Peyer's patch (tissue), 4 donors: ENCODE data around the gene PAX7. TPM values are rescaled to one million over a fixed set of nuclear protein-coding genes. Genes with fewer than 3 reads are reported as not detected.

Experiments used
- DNase-seq, 3 donors: peaks; one replicate each; pipeline ENCODE4 v3.0.0-alpha.2; 2017 to 2019
- H3K27ac ChIP-seq, 4 donors: fragments of 200-600 bp; sonication (generic); one replicate each; pipeline ENCODE4 v1.5.1; 2016 to 2019
- H3K27me3 ChIP-seq, 2 donors: fragments of 200-600 bp; sonication (generic); one replicate each; pipeline ENCODE4 v1.5.1; 2019
- H3K36me3 ChIP-seq, 3 donors: fragments of 200-600 bp; sonication (generic); one replicate each; pipeline ENCODE4 v1.5.1; 2016 to 2019
- H3K4me1 ChIP-seq, 4 donors: fragments of 200-600 bp; sonication (generic); one replicate each; pipeline ENCODE4 v1.5.1; 2016 to 2019
- H3K4me3 ChIP-seq, 4 donors: fragments of 200-600 bp; sonication (generic); 1 replicate in 3 of 4; 2 replicates in 1 of 4; pipeline ENCODE4 v1.5.1; 2016 to 2019; ENCODE audit warnings: mild to moderate bottlenecking in 1 of 4
- H3K9me3 ChIP-seq, 4 donors: fragments of 200-600 bp; sonication (generic); one replicate each; pipeline ENCODE4 v1.5.1; 2016 to 2019; ENCODE audit warnings: mild to moderate bottlenecking in 1 of 4
- CTCF ChIP-seq, 6 experiments: fragments of 450-650 bp in 4 of 6; fragments of 200-600 bp in 2 of 6; sonication (generic) in 1 of 6; IDR thresholded peaks; one replicate each; pipeline ENCODE4 v1.5.1; 2017 to 2019; ENCODE audit warnings: antibody characterized with exemption in 6 of 6, mild to moderate bottlenecking in 3 of 6, moderate library complexity in 1 of 6
- POLR2A ChIP-seq, 2 donors: fragments of 450-650 bp; IDR thresholded peaks; one replicate each; pipeline ENCODE4 v1.5.1; 2017; ENCODE audit warnings: antibody characterized with exemption in 2 of 2, mild to moderate bottlenecking in 2 of 2, moderate library complexity in 2 of 2
- total RNA-seq, 4 donors: library from RNA; depleted of rRNA; stranded (reverse); fragments of >200 nt; gene quantifications; one replicate each; pipeline ENCODE4 v1.1.0, GENCODE V29; 2016

The PAX7 gene
- total RNA-seq, 4 donors from 2014 or later = not detected

GRCh38 chr1:18612073-18612472, 18.6 kb upstream of the PAX7 start:
- Histone ChIP-seq H3K4me3 (no peak overlapping the region), H3K27me3 (no peaks in the 10 kb centered on the region), H3K36me3 (no peaks in the 10 kb centered on the region), H3K9me3 (no peaks in the 10 kb centered on the region), H3K4me1 (no peaks in the 10 kb centered on the region), H3K27ac (no peak overlapping the region)
- DNase-seq = no peak
- no peak for TF ChIP-seq POLR2A (IDR thresholded peaks at IDR 0.05)
- TF ChIP-seq CTCF (IDR thresholded peaks at IDR 0.05) = no peak

- no peaks in the 10 kb centered on the region for H3K9me3 ChIP-seq
- DNase-seq = no peak
- H3K36me3 ChIP-seq = no peaks in the 10 kb centered on the region
- H3K27me3 ChIP-seq = no peaks in the 10 kb centered on the region
- no peaks in the 10 kb centered on the region for H3K4me1 ChIP-seq
- no peak overlapping the region for H3K27ac ChIP-seq
- TF ChIP-seq POLR2A (IDR thresholded peaks at IDR 0.05) (no peak), CTCF (IDR thresholded peaks at IDR 0.05) (no peak)
- no peak overlapping the region for H3K4me3 ChIP-seq
Measured at GRCh38 chr1:18614069-18614735, 16.4 kb upstream of the PAX7 start.

- Histone ChIP-seq H3K27me3 (no peaks in the 10 kb centered on the region), H3K4me1 (no peaks in the 10 kb centered on the region), H3K27ac (no peak overlapping the region), H3K4me3 (no peak overlapping the region), H3K9me3 (no peaks in the 10 kb centered on the region), H3K36me3 (no peaks in the 10 kb centered on the region)
- DNase-seq = no peak
- TF ChIP-seq POLR2A (IDR thresholded peaks at IDR 0.05) (no peak), CTCF (IDR thresholded peaks at IDR 0.05) (no peak)
Measured at GRCh38 chr1:18618546-18619466, 11.8 kb upstream of the PAX7 start.

GRCh38 chr1:18619467-18619835, 11.2 kb upstream of the PAX7 start:
- DNase-seq = no peak
- H3K9me3 ChIP-seq = no peaks in the 10 kb centered on the region
- H3K36me3 ChIP-seq = no peaks in the 10 kb centered on the region
- no peak for TF ChIP-seq POLR2A (IDR thresholded peaks at IDR 0.05)
- TF ChIP-seq CTCF (IDR thresholded peaks at IDR 0.05) = no peak
- no peaks in the 10 kb centered on the region for H3K27me3 ChIP-seq
- no peak overlapping the region for H3K27ac ChIP-seq
- no peaks in the 10 kb centered on the region for H3K4me1 ChIP-seq
- H3K4me3 ChIP-seq = no peak overlapping the region

- no peak for TF ChIP-seq CTCF (IDR thresholded peaks at IDR 0.05)
- TF ChIP-seq POLR2A (IDR thresholded peaks at IDR 0.05) = no peak
- Histone ChIP-seq H3K27me3 (peaks cover 0 to 37% of the 10 kb centered on the region in 2 donors), H3K36me3 (no peaks in the 10 kb centered on the region), H3K27ac (no peak overlapping the region), H3K4me3 (no peak overlapping the region), H3K9me3 (peaks cover 0 to 2% (median 0%) of the 10 kb centered on the region in 4 donors), H3K4me1 (peaks cover 0 to 15% (median 0%) of the 10 kb centered on the region in 4 donors)
- no peak for DNase-seq
Measured at GRCh38 chr1:18628511-18628910, 2.1 kb upstream of the PAX7 start.
